HUES48 (cell line): ENCODE data around the gene STMP1.

Source experiments
- H3K27ac ChIP-seq: one replicate; pipeline ENCODE4 v1.7.0; 2013; ENCODE audit warnings: low read depth, low read length, inconsistent platforms
- H3K27me3 ChIP-seq: 2 replicates; pipeline ENCODE4 v1.6.1; 2013; ENCODE audit warnings: mild to moderate bottlenecking, low read length; ENCODE audit not compliant: control insufficient read depth, insufficient read depth
- H3K36me3 ChIP-seq: 2 replicates; pipeline ENCODE4 v1.6.1; 2013; ENCODE audit warnings: low read length; ENCODE audit not compliant: control insufficient read depth, insufficient read depth
- H3K4me1 ChIP-seq: 2 replicates; pipeline ENCODE4 v1.6.1; 2013; ENCODE audit warnings: mild to moderate bottlenecking, low read length; ENCODE audit not compliant: control insufficient read depth, insufficient read depth
- H3K4me3 ChIP-seq: 2 replicates; pipeline ENCODE4 v1.5.1; 2013; ENCODE audit warnings: mild to moderate bottlenecking, low read depth, low read length
- H3K9ac ChIP-seq: 2 replicates; pipeline ENCODE4 v1.6.1; 2013; ENCODE audit warnings: mild to moderate bottlenecking, low read depth, low read length, moderate library complexity
- H3K9me3 ChIP-seq: 2 replicates; pipeline ENCODE4 v1.6.1; 2013; ENCODE audit warnings: low read length; ENCODE audit not compliant: control insufficient read depth, insufficient read depth

Gene STMP1

GRCh38 chr7:135645296-135645904 is 16.9 kb upstream of the STMP1 start:
- H3K4me1 ChIP-seq, result no peaks in the 10 kb centered on the region
- H3K36me3 ChIP-seq, result peaks cover 93% of the 10 kb centered on the region
- no peak overlapping the region for H3K4me3 ChIP-seq
- H3K9me3 ChIP-seq, result no peaks in the 10 kb centered on the region
- H3K27ac ChIP-seq, result no peak overlapping the region
- no peak overlapping the region for H3K9ac ChIP-seq
- H3K27me3 ChIP-seq, result no peaks in the 10 kb centered on the region

- H3K36me3 ChIP-seq, result peaks cover 76% of the 10 kb centered on the region
- no peak overlapping the region for H3K27ac ChIP-seq
- H3K9me3 ChIP-seq, result no peaks in the 10 kb centered on the region
- H3K4me3 ChIP-seq, result no peak overlapping the region
- H3K9ac ChIP-seq, result no peak overlapping the region
- H3K4me1 ChIP-seq, result peaks cover 2% of the 10 kb centered on the region; the same call in 1 of the 2 replicates
- no peaks in the 10 kb centered on the region for H3K27me3 ChIP-seq
Observed at GRCh38 chr7:135647755-135648154, 14.6 kb upstream of the STMP1 start.

GRCh38 chr7:135648235-135648634 is 14.1 kb upstream of the STMP1 start:
- peaks cover 71% of the 10 kb centered on the region for H3K36me3 ChIP-seq
- H3K27me3 ChIP-seq, result no peaks in the 10 kb centered on the region
- H3K9ac ChIP-seq, result no peak overlapping the region
- no peak overlapping the region for H3K27ac ChIP-seq
- no peak overlapping the region for H3K4me3 ChIP-seq
- peaks cover 6% of the 10 kb centered on the region; the same call in 1 of the 2 replicates for H3K4me1 ChIP-seq
- no peaks in the 10 kb centered on the region for H3K9me3 ChIP-seq

GRCh38 chr7:135650831-135651573 is 11.3 kb upstream of the STMP1 start:
- H3K9ac ChIP-seq, result no peak overlapping the region
- H3K27me3 ChIP-seq, result no peaks in the 10 kb centered on the region
- peaks cover 44% of the 10 kb centered on the region for H3K36me3 ChIP-seq
- H3K4me1 ChIP-seq, result peaks cover 9% of the 10 kb centered on the region
- no peak overlapping the region for H3K4me3 ChIP-seq
- no peaks in the 10 kb centered on the region for H3K9me3 ChIP-seq
- H3K27ac ChIP-seq, result no peak overlapping the region

GRCh38 chr7:135653340-135654080 is 8.8 kb upstream of the STMP1 start:
- Histone ChIP-seq H3K36me3 (peaks cover 18% of the 10 kb centered on the region), H3K4me1 (peaks cover 9% of the 10 kb centered on the region), H3K27ac (peak overlapping the region; percentile 50), H3K9ac (no peak overlapping the region), H3K9me3 (no peaks in the 10 kb centered on the region), H3K27me3 (no peaks in the 10 kb centered on the region), H3K4me3 (no peak overlapping the region)

GRCh38 chr7:135658564-135658963 is 3.8 kb upstream of the STMP1 start:
- Histone ChIP-seq H3K9ac (no peak overlapping the region), H3K4me3 (no peak overlapping the region), H3K9me3 (no peaks in the 10 kb centered on the region), H3K27me3 (no peaks in the 10 kb centered on the region), H3K36me3 (no peaks in the 10 kb centered on the region), H3K4me1 (peaks cover 6% of the 10 kb centered on the region; the same call in 1 of the 2 replicates), H3K27ac (no peak overlapping the region)

GRCh38 chr7:135659159-135659846 is 3.0 kb upstream of the STMP1 start:
- Histone ChIP-seq H3K27me3 (no peaks in the 10 kb centered on the region), H3K4me1 (0 out of 2 replicates have a peak, but pooled peaks cover 3% of the 10 kb centered on the region), H3K9me3 (no peaks in the 10 kb centered on the region), H3K36me3 (no peaks in the 10 kb centered on the region), H3K9ac (no peak overlapping the region), H3K4me3 (no peak overlapping the region), H3K27ac (no peak overlapping the region)

GRCh38 chr7:135661311-135662122 is 797 bp upstream of the STMP1 start:
- 0 out of 2 replicates have a peak, but pooled peaks cover 3% of the 10 kb centered on the region for H3K4me1 ChIP-seq
- H3K4me3 ChIP-seq, result peak overlapping the region; percentile 100
- H3K27ac ChIP-seq, result peak overlapping the region; percentile 88
- H3K27me3 ChIP-seq, result no peaks in the 10 kb centered on the region
- peak overlapping the region; percentile 27; the same call in 1 of the 2 replicates for H3K9ac ChIP-seq
- no peaks in the 10 kb centered on the region for H3K36me3 ChIP-seq
- no peaks in the 10 kb centered on the region for H3K9me3 ChIP-seq

- H3K4me1 ChIP-seq, result 0 out of 2 replicates have a peak, but pooled peaks cover 3% of the 10 kb centered on the region
- no peaks in the 10 kb centered on the region for H3K27me3 ChIP-seq
- peak overlapping the region; percentile 27; the same call in 1 of the 2 replicates for H3K9ac ChIP-seq
- H3K36me3 ChIP-seq, result no peaks in the 10 kb centered on the region
- peak overlapping the region; percentile 88 for H3K27ac ChIP-seq
- H3K9me3 ChIP-seq, result no peaks in the 10 kb centered on the region
- H3K4me3 ChIP-seq, result peak overlapping the region; percentile 100
Observed at GRCh38 chr7:135662123-135662372, 266 bp upstream of the STMP1 start.

GRCh38 chr7:135664046-135664589 is 1.8 kb downstream of the STMP1 start:
- 0 out of 2 replicates have a peak, but pooled peaks cover 3% of the 10 kb centered on the region for H3K4me1 ChIP-seq
- no peaks in the 10 kb centered on the region for H3K27me3 ChIP-seq
- H3K36me3 ChIP-seq, result no peaks in the 10 kb centered on the region
- no peaks in the 10 kb centered on the region for H3K9me3 ChIP-seq
- H3K4me3 ChIP-seq, result peak overlapping the region; percentile 17; the same call in 1 of the 2 replicates
- no peak overlapping the region for H3K9ac ChIP-seq
- H3K27ac ChIP-seq, result peak overlapping the region; percentile 14
